CD4-positive, alpha-beta T cell treated with Interleukin-10 for 1 hour (primary cell): Measurements from ENCODE around the gene MEF2D.

ENCODE experiments used
- DNase-seq: peaks from one replicate; pipeline ENCODE4 v3.0.0-alpha.2; 2020

The MEF2D gene

GRCh38 chr1:156500543-156500792 is at the start of gene MEF2D:
Gene MEF2D, minus strand, starts transcription at chr1:156500775. Its CDS starts 17,483 bp downstream, at chr1:156483292.
- no peak for DNase-seq

GRCh38 chr1:156550346-156550745 is 49.8 kb upstream of the MEF2D start:
- DNase-seq = no peak

GRCh38 chr1:156549831-156550230 is 49.3 kb upstream of the MEF2D start:
- no peak for DNase-seq

GRCh38 chr1:156549390-156549789 is 48.8 kb upstream of the MEF2D start:
- no peak for DNase-seq

- no peak for DNase-seq
These were observed 47.4 kb upstream of the MEF2D start for GRCh38 chr1:156547982-156548381.

GRCh38 chr1:156547434-156547833 is 46.9 kb upstream of the MEF2D start:
- DNase-seq = no peak

GRCh38 chr1:156546267-156546666 is 45.7 kb upstream of the MEF2D start:
- no peak for DNase-seq

- no peak for DNase-seq
These were observed 44.1 kb upstream of the MEF2D start for GRCh38 chr1:156544592-156545102.

- DNase-seq = no peak
These were observed 42.5 kb upstream of the MEF2D start for GRCh38 chr1:156543066-156543465.

GRCh38 chr1:156540955-156541354 is 40.4 kb upstream of the MEF2D start:
- no peak for DNase-seq

- DNase-seq = no peak
These were observed 39.3 kb upstream of the MEF2D start for GRCh38 chr1:156539818-156540355.

- DNase-seq = no peak
These were observed 38.3 kb upstream of the MEF2D start for GRCh38 chr1:156538711-156539440.

GRCh38 chr1:156537027-156537426 is 36.5 kb upstream of the MEF2D start:
- DNase-seq = no peak

GRCh38 chr1:156534424-156535060 is 34.0 kb upstream of the MEF2D start:
- DNase-seq = no peak

- DNase-seq = no peak
These were observed 33.1 kb upstream of the MEF2D start for GRCh38 chr1:156533568-156534220.

- no peak for DNase-seq
These were observed 31.8 kb upstream of the MEF2D start for GRCh38 chr1:156532374-156532773.

- no peak for DNase-seq
These were observed 29.4 kb upstream of the MEF2D start for GRCh38 chr1:156530006-156530405.

GRCh38 chr1:156528875-156529425 is 28.4 kb upstream of the MEF2D start:
- DNase-seq = no peak

- DNase-seq = no peak
These were observed 27.7 kb upstream of the MEF2D start for GRCh38 chr1:156528231-156528630.

- DNase-seq = no peak
These were observed 27.0 kb upstream of the MEF2D start for GRCh38 chr1:156527584-156527983.

GRCh38 chr1:156525856-156526489 is 25.4 kb upstream of the MEF2D start:
- DNase-seq = no peak

GRCh38 chr1:156525071-156525501 is 24.5 kb upstream of the MEF2D start:
- no peak for DNase-seq

- DNase-seq = peak; percentile 35
These were observed 23.9 kb upstream of the MEF2D start for GRCh38 chr1:156524481-156524869.
